HepG2 (cell line): ENCODE results near the gene MYO18A. TPM values are rescaled to one million over a fixed set of nuclear protein-coding genes. Genes with fewer than 3 reads are reported as not detected.

Experiments used
- ATF7-NPFF ChIP-seq: sonication (generic); formaldehyde crosslinking; IDR thresholded peaks from 2 replicates; pipeline ENCODE4 v1.8.1; 2023; ENCODE audit warnings: mild to moderate bottlenecking, low read depth, missing genetic modification reagents, moderate library complexity
- ELF3 ChIP-seq: IDR thresholded peaks from 2 replicates; pipeline ENCODE4 v1.6.1; 2016; ENCODE audit warnings: missing genetic modification reagents, missing compliant biosample characterization
- ESRRA ChIP-seq: sonication (generic); formaldehyde crosslinking; IDR thresholded peaks from 2 replicates; pipeline ENCODE4 v1.5.1; 2020; ENCODE audit warnings: mild to moderate bottlenecking, low read depth, missing genetic modification reagents
- HDAC1 ChIP-seq: sonication (generic); formaldehyde crosslinking; IDR thresholded peaks from 2 replicates; pipeline ENCODE4 v1.5.1; 2020; ENCODE audit warnings: mild to moderate bottlenecking, missing genetic modification reagents
- MAZ ChIP-seq, 2 experiments: sonication (generic) in 1 of 2; formaldehyde crosslinking in 1 of 2; IDR thresholded peaks; 2 replicates each; pipeline versions ENCODE4 v1.5.0 to v1.6.1; 2012 to 2020; ENCODE audit warnings: low read depth in 2 of 2, mild to moderate bottlenecking in 2 of 2, borderline replicate concordance in 1 of 2, improper control_type of control experiment in 1 of 2, low read length in 1 of 2, missing genetic modification reagents in 1 of 2, moderate library complexity in 1 of 2
- PAWR ChIP-seq: sonication (generic); formaldehyde crosslinking; IDR thresholded peaks from 2 replicates; pipeline ENCODE4 v1.4.0; 2020; ENCODE audit warnings: missing genetic modification reagents, mild to moderate bottlenecking, borderline replicate concordance
- SMYD3 ChIP-seq: sonication (generic); formaldehyde crosslinking; IDR thresholded peaks from 2 replicates; pipeline ENCODE4 v1.8.1; 2023; ENCODE audit warnings: mild to moderate bottlenecking, missing genetic modification reagents
- ZBTB42 ChIP-seq: sonication (generic); formaldehyde crosslinking; IDR thresholded peaks from 2 replicates; pipeline ENCODE4 v1.5.0; 2020; ENCODE audit warnings: mild to moderate bottlenecking, missing genetic modification reagents
- ZBTB7B ChIP-seq: sonication (generic); formaldehyde crosslinking; IDR thresholded peaks from 2 replicates; pipeline ENCODE4 v1.4.0; 2020; ENCODE audit warnings: missing genetic modification reagents
- ZNF230 ChIP-seq: sonication (generic); formaldehyde crosslinking; IDR thresholded peaks from 2 replicates; pipeline ENCODE4 v1.4.0; 2020; ENCODE audit warnings: mild to moderate bottlenecking, missing genetic modification reagents
- ZNF30 ChIP-seq: sonication (generic); formaldehyde crosslinking; IDR thresholded peaks from 2 replicates; pipeline ENCODE4 v1.5.0; 2020; ENCODE audit warnings: mild to moderate bottlenecking, missing genetic modification reagents
- ZNF768 ChIP-seq: sonication (generic); formaldehyde crosslinking; IDR thresholded peaks from 2 replicates; pipeline ENCODE4 v1.4.0; 2020; ENCODE audit warnings: missing genetic modification reagents
- polyA plus RNA-seq, 8 experiments: library from polyadenylated mRNA; depleted of rRNA in 3 of 8; stranded (reverse) in 7 of 8; unstranded in 1 of 8; fragments of >200 nt; fragmentation: Illumina TruSeq in 4 of 8; extraction: Trizol in 4 of 8; gene quantifications; 2 replicates each; pipeline versions ENCODE4 v1.2.1 to v1.2.3, GENCODE V29; 2011 to 2016; ENCODE audit warnings: low read depth in 4 of 8, missing spikeins in 1 of 8, mixed read lengths in 1 of 8; ENCODE audit not compliant: insufficient read depth in 1 of 8
- total RNA-seq, 5 experiments: library from RNA; depleted of rRNA; stranded (reverse); fragments of >200 nt; fragmentation: Illumina TruSeq; extraction: Trizol; gene quantifications; 2 replicates each; pipeline ENCODE4 v1.2.3, GENCODE V29; 2016; ENCODE audit warnings: low read depth in 1 of 5
- TF ChIP-seq, protein P1 (sequence below): sonication (generic); formaldehyde crosslinking; conservative IDR thresholded peaks from 2 replicates; pipeline ENCODE4 v1.8.0; 2022; ENCODE audit warnings: mild to moderate bottlenecking, moderate library complexity, missing genetic modification reagents
- TF ChIP-seq, protein P2 (sequence below): sonication (generic); formaldehyde crosslinking; conservative IDR thresholded peaks from 2 replicates; pipeline ENCODE4 v1.4.0; 2020; ENCODE audit warnings: mild to moderate bottlenecking, missing genetic modification reagents, moderate library complexity
- TF ChIP-seq, protein P3 (sequence below), 2 experiments: sonication (generic) in 1 of 2; formaldehyde crosslinking in 1 of 2; IDR thresholded peaks; 2 replicates each; pipeline versions ENCODE4 v1.6.1 to v1.9.0; 2014 to 2022; ENCODE audit warnings: antibody characterized with exemption in 1 of 2, borderline replicate concordance in 1 of 2, inconsistent platforms in 1 of 2, low read depth in 1 of 2, missing genetic modification reagents in 1 of 2

Gene MYO18A
- total and polyA plus RNA-seq, 2 of the 13 experiments (the other 11 are each of a cell fraction or from before 2014, with no cell fraction given) = 16.8 to 24.8 TPM

DNA sequence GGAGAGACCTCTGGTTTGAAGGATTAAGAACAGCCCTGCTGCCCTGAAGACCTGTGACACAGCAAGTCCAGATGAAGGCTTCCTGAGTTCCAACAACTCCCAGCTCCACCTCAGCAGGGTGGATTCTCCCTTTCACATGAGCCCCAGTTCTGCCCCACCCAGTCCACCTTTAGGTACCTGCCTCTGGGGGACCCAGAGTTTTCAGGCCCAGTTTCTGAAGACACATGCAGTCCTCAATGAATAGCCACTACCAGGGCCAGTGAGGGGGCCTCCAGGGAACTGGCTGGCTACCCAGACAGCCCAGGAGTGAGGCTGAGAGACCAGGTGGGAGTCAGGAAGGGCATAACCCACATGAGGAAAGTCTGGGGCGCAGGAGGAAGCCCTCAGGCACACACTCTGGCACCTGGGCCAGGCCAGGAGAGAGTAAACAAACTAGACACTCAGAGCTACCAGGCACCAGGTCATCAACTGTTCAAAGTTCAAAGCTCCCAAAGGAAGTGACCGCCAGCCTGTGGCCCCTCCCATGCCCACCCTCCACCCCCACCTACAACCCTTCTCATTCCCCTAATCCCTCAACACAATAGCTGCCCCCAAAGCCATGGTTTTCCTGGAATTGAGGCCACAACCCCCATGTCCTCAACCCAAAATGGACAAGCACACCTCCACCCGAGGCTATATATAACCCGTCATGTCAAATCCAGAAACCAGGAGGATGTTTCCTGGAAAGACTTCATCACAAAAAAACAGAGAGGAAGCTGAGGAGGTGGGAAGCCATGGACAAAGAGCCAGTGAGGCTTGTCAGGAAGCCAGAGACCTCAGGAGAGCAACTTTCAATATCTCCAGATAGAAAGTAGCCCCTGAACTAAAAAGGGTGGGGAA is 2.1 kb downstream of the MYO18A start (continued):
- TF ChIP-seq HDAC1 (CRISPR knock-in tag) (peak; percentile 61; the same call in 1 of the 2 replicates), ZNF768 (0 out of 2 replicates have a peak, but pooled peaks have one; percentile 17), ESRRA (CRISPR knock-in tag) (peak; percentile 56; the same call in 1 of the 2 replicates), ZBTB7B (CRISPR knock-in tag) (peak; percentile 39; the same call in 1 of the 2 replicates), MAZ (IDR thresholded peaks at IDR 0.05; ENCODE audit: borderline replicate concordance, low read depth, low read length) (peak; percentile 17; the same call in 1 of the 2 replicates), MAZ (CRISPR knock-in tag; IDR thresholded peaks at IDR 0.05; ENCODE audit: low read depth) (peak; percentile 69; the same call in 1 of the 2 replicates), ZBTB42 (CRISPR knock-in tag) (no peak), ELF3 (CRISPR knock-in tag) (peak; percentile 84), PAWR (CRISPR knock-in tag) (peak; percentile 64; the same call in 1 of the 2 replicates), ATF7-NPFF (peak; percentile 64; the same call in 1 of the 2 replicates), SMYD3 (CRISPR knock-in tag) (no peak), ZNF230 (CRISPR knock-in tag) (peak; percentile 65; the same call in 1 of the 2 replicates), ZNF30 (no peak)
- TF ChIP-seq, protein P1, sequence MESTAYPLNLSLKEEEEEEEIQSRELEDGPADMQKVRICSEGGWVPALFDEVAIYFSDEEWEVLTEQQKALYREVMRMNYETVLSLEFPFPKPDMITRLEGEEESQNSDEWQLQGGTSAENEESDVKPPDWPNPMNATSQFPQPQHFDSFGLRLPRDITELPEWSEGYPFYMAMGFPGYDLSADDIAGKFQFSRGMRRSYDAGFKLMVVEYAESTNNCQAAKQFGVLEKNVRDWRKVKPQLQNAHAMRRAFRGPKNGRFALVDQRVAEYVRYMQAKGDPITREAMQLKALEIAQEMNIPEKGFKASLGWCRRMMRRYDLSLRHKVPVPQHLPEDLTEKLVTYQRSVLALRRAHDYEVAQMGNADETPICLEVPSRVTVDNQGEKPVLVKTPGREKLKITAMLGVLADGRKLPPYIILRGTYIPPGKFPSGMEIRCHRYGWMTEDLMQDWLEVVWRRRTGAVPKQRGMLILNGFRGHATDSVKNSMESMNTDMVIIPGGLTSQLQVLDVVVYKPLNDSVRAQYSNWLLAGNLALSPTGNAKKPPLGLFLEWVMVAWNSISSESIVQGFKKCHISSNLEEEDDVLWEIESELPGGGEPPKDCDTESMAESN (CRISPR knock-in tag) = 0 out of 2 replicates have a peak, but pooled peaks have one; percentile 22
- TF ChIP-seq, protein P2, sequence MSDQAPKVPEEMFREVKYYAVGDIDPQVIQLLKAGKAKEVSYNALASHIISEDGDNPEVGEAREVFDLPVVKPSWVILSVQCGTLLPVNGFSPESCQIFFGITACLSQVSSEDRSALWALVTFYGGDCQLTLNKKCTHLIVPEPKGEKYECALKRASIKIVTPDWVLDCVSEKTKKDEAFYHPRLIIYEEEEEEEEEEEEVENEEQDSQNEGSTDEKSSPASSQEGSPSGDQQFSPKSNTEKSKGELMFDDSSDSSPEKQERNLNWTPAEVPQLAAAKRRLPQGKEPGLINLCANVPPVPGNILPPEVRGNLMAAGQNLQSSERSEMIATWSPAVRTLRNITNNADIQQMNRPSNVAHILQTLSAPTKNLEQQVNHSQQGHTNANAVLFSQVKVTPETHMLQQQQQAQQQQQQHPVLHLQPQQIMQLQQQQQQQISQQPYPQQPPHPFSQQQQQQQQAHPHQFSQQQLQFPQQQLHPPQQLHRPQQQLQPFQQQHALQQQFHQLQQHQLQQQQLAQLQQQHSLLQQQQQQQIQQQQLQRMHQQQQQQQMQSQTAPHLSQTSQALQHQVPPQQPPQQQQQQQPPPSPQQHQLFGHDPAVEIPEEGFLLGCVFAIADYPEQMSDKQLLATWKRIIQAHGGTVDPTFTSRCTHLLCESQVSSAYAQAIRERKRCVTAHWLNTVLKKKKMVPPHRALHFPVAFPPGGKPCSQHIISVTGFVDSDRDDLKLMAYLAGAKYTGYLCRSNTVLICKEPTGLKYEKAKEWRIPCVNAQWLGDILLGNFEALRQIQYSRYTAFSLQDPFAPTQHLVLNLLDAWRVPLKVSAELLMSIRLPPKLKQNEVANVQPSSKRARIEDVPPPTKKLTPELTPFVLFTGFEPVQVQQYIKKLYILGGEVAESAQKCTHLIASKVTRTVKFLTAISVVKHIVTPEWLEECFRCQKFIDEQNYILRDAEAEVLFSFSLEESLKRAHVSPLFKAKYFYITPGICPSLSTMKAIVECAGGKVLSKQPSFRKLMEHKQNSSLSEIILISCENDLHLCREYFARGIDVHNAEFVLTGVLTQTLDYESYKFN (CRISPR knock-in tag) = peak; percentile 85
- TF ChIP-seq, protein P3, sequence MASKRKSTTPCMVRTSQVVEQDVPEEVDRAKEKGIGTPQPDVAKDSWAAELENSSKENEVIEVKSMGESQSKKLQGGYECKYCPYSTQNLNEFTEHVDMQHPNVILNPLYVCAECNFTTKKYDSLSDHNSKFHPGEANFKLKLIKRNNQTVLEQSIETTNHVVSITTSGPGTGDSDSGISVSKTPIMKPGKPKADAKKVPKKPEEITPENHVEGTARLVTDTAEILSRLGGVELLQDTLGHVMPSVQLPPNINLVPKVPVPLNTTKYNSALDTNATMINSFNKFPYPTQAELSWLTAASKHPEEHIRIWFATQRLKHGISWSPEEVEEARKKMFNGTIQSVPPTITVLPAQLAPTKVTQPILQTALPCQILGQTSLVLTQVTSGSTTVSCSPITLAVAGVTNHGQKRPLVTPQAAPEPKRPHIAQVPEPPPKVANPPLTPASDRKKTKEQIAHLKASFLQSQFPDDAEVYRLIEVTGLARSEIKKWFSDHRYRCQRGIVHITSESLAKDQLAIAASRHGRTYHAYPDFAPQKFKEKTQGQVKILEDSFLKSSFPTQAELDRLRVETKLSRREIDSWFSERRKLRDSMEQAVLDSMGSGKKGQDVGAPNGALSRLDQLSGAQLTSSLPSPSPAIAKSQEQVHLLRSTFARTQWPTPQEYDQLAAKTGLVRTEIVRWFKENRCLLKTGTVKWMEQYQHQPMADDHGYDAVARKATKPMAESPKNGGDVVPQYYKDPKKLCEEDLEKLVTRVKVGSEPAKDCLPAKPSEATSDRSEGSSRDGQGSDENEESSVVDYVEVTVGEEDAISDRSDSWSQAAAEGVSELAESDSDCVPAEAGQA (IDR thresholded peaks at IDR 0.05; ENCODE audit: low read depth) = no peak
- TF ChIP-seq, protein P3 (CRISPR knock-in tag; IDR thresholded peaks at IDR 0.05; ENCODE audit: borderline replicate concordance) = no peak
